ENCODE measurements around the gene HEXD. TPM values are rescaled to one million over a fixed set of nuclear protein-coding genes. Genes with fewer than 3 reads are reported as not detected.
A peak's percentile ranks its signal among the peaks of the same experiment; 100 is the strongest.

HEXD gene
- total RNA-seq, 4 donors from 2014 or later: 13.9 to 31.9 (median 19.1) TPM

DNA sequence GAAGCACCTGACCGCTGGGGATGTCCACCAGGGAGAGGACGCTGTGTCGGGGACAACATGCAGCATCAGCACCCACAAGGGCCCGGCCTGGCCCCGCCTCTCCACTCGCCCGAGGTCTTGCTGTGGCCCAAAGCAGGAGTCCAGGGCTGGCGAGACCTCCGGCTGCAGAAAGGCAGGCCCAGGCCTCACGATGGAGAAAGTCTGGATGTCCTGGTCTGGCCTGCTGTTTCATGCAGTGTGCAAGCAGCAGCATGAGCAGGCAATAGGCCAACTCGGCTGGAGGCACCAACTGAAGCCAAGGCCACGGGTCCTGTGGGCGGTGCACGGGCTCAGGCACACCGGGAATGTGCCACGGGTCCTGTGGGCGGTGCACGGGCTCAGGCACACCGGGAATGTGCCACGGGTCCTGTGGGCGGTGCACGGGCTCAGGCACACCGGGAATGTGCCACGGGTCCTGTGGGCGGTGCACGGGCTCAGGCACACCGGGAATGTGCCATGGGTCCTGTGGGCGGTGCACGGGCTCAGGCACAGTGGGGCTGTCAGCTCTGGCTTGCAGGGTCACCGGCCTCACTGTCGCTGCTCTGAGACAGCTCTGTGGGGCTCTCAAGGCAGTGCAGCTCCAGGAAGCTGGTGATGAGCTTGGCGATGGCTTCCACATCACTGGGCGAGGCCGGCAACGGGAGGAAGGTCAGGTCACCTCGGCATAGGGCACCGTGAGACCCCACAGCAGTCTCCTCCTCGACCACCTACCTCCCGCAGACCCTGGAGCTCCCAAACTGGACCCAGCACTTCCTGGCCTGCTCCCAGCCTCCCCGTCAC, 25.5 kb downstream of the HEXD start:
- H3K4me3 ChIP-seq: no peak overlapping the region
- peaks cover 0 to 41% (median 0%) of the 10 kb centered on the region in 3 donors for H3K4me1 ChIP-seq
- no peaks in the 10 kb centered on the region for H3K27me3 ChIP-seq
- WGBS, 2 donors (ENCODE audit: low coverage in 1 of 2): no CpG with 5 or more reads among the region's 40 CpGs
- TF ChIP-seq POLR2A (IDR thresholded peaks at IDR 0.05) (no peak), EP300 (IDR thresholded peaks at IDR 0.05) (no peak), POLR2AphosphoS5 (IDR thresholded peaks at IDR 0.05) (no peak)
- TF ChIP-seq, protein P1, sequence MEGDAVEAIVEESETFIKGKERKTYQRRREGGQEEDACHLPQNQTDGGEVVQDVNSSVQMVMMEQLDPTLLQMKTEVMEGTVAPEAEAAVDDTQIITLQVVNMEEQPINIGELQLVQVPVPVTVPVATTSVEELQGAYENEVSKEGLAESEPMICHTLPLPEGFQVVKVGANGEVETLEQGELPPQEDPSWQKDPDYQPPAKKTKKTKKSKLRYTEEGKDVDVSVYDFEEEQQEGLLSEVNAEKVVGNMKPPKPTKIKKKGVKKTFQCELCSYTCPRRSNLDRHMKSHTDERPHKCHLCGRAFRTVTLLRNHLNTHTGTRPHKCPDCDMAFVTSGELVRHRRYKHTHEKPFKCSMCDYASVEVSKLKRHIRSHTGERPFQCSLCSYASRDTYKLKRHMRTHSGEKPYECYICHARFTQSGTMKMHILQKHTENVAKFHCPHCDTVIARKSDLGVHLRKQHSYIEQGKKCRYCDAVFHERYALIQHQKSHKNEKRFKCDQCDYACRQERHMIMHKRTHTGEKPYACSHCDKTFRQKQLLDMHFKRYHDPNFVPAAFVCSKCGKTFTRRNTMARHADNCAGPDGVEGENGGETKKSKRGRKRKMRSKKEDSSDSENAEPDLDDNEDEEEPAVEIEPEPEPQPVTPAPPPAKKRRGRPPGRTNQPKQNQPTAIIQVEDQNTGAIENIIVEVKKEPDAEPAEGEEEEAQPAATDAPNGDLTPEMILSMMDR (IDR thresholded peaks at IDR 0.05): no peak
- H3K36me3 ChIP-seq: peaks cover 0 to 63% of the 10 kb centered on the region in 2 donors
- H3K9me3 ChIP-seq: no peaks in the 10 kb centered on the region
- H3K27ac ChIP-seq: no peak overlapping the region
- no peak for ATAC-seq

DNA sequence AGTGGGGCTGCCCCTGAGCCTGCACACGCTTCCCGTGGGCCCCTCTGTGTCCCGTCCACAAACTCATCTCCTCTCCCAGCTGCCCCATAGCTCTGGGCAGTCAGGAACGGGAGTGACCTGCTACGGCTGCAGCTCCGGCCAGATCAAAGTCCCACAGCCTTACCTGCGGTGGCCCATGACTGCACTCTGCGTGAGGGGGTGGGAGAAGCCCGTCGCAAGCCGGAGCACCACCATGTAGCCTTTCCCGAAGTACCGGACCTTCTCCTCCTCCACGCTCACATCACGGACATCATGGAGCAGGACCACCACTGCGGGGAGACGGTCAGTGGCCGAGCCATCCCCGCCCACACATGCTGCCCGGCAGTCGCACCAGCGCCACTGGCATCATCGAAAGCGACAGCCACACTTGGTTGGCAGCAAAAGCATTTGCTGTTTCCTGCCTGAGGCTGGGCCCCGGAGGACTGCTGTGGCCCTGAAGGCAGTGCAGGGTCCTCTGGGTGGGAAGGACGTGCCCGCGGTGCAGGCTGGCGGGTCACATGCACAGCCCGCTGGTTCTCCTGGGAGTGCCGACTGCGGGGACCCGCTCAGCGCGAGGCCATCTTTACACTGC, 26.2 kb downstream of the HEXD start:
- Histone ChIP-seq H3K9me3 (no peaks in the 10 kb centered on the region), H3K27ac (peak overlapping the region in 3 of 4 donors; percentile 10 to 47 (median 43)), H3K27me3 (no peaks in the 10 kb centered on the region), H3K4me1 (peaks cover 0 to 48% (median 5%) of the 10 kb centered on the region in 3 donors), H3K36me3 (peaks cover 0 to 56% of the 10 kb centered on the region in 2 donors), H3K4me3 (no peak overlapping the region)
- TF ChIP-seq POLR2AphosphoS5 (IDR thresholded peaks at IDR 0.05) (no peak), POLR2A (IDR thresholded peaks at IDR 0.05) (no peak), EP300 (IDR thresholded peaks at IDR 0.05) (no peak)
- TF ChIP-seq, protein P1 (IDR thresholded peaks at IDR 0.05): no peak
- ATAC-seq: no peak
- WGBS, 2 donors (ENCODE audit: low coverage in 1 of 2): no CpG with 5 or more reads among the region's 35 CpGs

DNA sequence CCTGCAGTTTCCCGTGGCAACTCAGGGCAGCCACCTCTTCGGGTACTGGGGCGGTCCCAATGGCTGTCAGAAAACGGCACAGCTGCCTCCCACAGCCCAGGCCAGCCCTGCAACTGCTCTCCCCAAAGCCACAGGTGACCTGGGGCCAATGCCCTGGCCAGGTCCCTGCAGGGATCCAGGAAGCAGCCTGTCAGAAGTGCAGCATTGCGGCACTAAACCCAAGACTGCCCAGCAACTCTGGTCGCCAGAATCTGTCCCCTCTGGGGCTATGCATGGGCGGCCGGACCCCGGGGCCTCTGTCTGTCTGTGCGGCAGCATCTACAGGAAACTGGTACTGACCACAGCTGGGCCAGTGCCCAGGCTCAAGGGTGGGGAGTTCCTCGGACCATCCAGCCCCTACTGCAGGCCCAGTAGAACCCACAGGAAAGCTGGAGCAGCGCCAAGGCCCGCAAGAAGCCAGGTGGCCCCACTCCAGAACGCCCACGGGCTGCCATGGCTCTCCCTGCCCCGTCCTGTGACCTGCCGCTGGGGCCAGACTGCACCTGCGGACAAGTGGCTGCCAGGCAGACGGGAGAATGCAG, 26.9 kb downstream of the HEXD start:
- Histone ChIP-seq H3K27ac (peak overlapping the region in 3 of 4 donors; percentile 10 to 47 (median 43)), H3K4me1 (peaks cover 0 to 55% (median 11%) of the 10 kb centered on the region in 3 donors), H3K4me3 (no peak overlapping the region), H3K36me3 (peaks cover 0 to 50% of the 10 kb centered on the region in 2 donors), H3K27me3 (no peaks in the 10 kb centered on the region), H3K9me3 (no peaks in the 10 kb centered on the region)
- 80% methylated on average over 1 of the region's 19 CpGs; no CpG with 5 or more reads in 1 of the 2 donors for WGBS, 2 donors (ENCODE audit: low coverage in 1 of 2)
- ATAC-seq: peak; percentile 22
- no peak for TF ChIP-seq POLR2AphosphoS5 (IDR thresholded peaks at IDR 0.05)

DNA sequence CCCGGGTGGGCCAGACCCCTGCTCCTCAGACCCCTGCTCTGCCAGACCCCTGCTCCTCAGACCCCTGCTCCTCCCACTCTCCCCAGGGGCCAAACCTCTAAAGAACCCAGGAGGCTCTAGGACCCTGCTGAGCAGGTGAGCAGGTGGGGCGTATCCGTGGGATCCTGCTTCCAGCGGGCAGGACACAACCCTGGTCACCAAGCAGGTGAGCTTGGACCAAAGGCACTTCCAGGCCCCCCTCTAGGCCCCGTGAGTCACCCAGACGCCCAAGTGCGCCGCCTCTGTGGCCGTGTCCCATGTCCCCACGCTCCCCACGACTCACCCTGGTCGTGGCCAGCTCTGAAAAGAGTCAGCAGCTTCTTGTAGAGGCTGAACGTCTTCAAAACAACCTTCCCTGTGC, 27.4 kb downstream of the HEXD start:
- Histone ChIP-seq H3K9me3 (no peaks in the 10 kb centered on the region), H3K4me1 (peaks cover 0 to 56% (median 11%) of the 10 kb centered on the region in 3 donors), H3K36me3 (peaks cover 0 to 45% of the 10 kb centered on the region in 2 donors), H3K27ac (peak overlapping the region in 2 of 4 donors; percentile 43 to 47), H3K4me3 (no peak overlapping the region), H3K27me3 (no peaks in the 10 kb centered on the region)
- no peak for ATAC-seq
- no peak for TF ChIP-seq POLR2AphosphoS5 (IDR thresholded peaks at IDR 0.05)
- TF ChIP-seq POLR2A (IDR thresholded peaks at IDR 0.05): no peak
- TF ChIP-seq, protein P1 (IDR thresholded peaks at IDR 0.05): no peak
- TF ChIP-seq EP300 (IDR thresholded peaks at IDR 0.05): no peak
- WGBS, 2 donors (ENCODE audit: low coverage in 1 of 2): 98% methylated on average over 8 of the region's 13 CpGs; no CpG with 5 or more reads in 1 of the 2 donors

DNA sequence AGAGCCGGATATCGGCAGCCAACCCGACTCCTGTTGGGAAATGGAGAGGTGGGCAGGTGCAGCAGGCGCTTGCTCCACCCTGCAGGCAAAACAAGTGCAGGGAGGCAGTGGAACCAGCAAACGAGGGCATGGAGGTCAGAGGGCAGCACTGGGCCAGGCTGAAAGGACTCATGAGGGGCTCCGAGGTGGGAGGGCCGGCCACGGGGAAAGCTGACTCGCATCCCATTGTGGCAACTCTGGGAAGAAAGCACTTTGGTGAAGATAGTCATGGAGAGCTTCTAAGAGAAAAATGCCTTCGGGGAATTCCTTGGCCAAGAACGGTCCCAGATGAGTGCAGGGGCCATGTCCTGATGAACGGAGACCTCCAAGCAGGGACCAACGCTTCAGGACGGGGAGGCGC, 28.0 kb downstream of the HEXD start:
- no peak for TF ChIP-seq POLR2AphosphoS5 (IDR thresholded peaks at IDR 0.05)
- TF ChIP-seq, protein P1 (IDR thresholded peaks at IDR 0.05): no peak
- TF ChIP-seq POLR2A (IDR thresholded peaks at IDR 0.05): no peak
- TF ChIP-seq EP300 (IDR thresholded peaks at IDR 0.05): no peak
- ATAC-seq: no peak
- peaks cover 0 to 53% (median 11%) of the 10 kb centered on the region in 3 donors for H3K4me1 ChIP-seq
- 80 to 90% methylated on average over 3 to 7 of the region's 15 CpGs for WGBS, 2 donors (ENCODE audit: low coverage in 1 of 2)
- no peaks in the 10 kb centered on the region for H3K27me3 ChIP-seq
- peak overlapping the region in 1 of 4 donors; percentile 47 for H3K27ac ChIP-seq
- no peaks in the 10 kb centered on the region for H3K9me3 ChIP-seq
- H3K4me3 ChIP-seq: no peak overlapping the region
- H3K36me3 ChIP-seq: peaks cover 0 to 45% of the 10 kb centered on the region in 2 donors
